ENCODE measurements around the gene FILIP1. TPM values are rescaled to one million over a fixed set of nuclear protein-coding genes. Genes with fewer than 3 reads are reported as not detected.

The FILIP1 gene
- polyA plus RNA-seq, 3 donors: not detected

DNA sequence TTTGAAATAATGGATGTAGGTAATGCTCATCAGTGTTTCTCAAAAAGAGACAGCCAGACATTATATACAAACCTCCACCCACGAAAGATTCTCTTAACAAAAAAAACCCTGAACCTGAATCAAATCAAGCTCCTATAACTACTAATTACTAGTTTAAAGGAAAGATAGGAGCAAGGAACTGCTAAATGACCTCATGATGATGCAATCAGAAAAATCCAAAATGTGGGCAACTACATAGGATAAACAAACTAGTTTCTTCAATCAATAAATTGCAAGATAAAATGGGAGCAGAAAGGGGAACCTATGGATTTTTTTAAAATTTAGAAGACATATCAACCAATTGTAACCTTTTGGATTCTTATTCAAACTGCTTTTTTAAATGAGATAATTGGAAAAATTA is 165.8 kb downstream of the FILIP1 start:
- intact Hi-C loops (cut with micrococcal nuclease): no loop called here

DNA sequence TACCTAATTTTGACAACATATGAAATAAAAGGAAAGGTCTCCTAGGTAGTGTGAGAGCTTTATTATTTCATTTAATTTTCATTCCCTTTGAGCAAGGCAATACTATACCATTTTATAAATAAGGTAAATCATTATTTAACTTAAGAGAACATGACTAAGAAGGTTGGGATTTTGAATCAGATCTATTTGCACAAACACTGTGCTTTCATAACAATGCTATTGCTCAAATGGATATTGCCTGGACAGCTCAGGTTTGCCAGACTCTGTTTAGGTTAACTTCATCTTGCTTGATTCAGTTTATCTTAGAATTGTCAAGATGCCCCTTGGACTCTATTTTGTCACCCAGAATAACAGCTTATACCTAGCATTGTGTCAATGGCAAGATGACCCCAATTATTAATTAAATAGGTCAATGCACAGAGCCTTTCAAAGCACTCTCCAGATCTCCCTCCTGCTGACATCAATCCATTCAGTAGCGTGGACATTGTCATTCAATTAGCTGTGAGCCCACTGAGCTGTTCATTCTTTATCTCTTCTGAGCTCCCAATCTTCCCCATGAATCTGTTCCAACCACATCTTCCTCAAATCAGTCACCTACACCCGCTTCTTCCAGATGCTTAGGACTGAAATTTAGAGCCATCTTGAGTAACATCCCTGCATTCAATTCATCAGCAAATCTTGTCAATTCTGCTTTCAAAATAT is 166.9 kb downstream of the FILIP1 start:
- DNase-seq: no peak
- intact Hi-C loops (cut with micrococcal nuclease): no loop called here
- Mint-ChIP-seq H3K4me1 (no peaks in the 10 kb centered on the region), H3K9me3 (peaks cover 0 to 7% (median 1%) of the 10 kb centered on the region in 7 donors), H3K27me3 (ENCODE audit: low read depth in 3 of 3) (peaks cover 2 to 3% (median 3%) of the 10 kb centered on the region in 3 donors), H3K4me3 (no peak overlapping the region), H3K27ac (no peak overlapping the region), H3K36me3 (no peaks in the 10 kb centered on the region)
- Histone ChIP-seq H4K20me1 (ENCODE audit: insufficient read depth, low read length) (no peaks in the 10 kb centered on the region), H3K9ac (ENCODE audit: insufficient read depth, low read length, poor library complexity, severe bottlenecking) (no peak overlapping the region), H3K79me2 (ENCODE audit: insufficient read depth, low read length) (no peaks in the 10 kb centered on the region), H3K4me2 (replicated peaks; ENCODE audit: extremely low read depth, low read length, poor library complexity, severe bottlenecking) (no peak overlapping the region), H3K36me3 (replicated peaks in 1 of 2; ENCODE audit: control insufficient read depth in 1 of 2, insufficient read depth in 2 of 2, low read length in 2 of 2) (no peaks in the 10 kb centered on the region), H3K4me1 (ENCODE audit: control insufficient read depth in 1 of 2, insufficient read depth in 2 of 2, low read length in 2 of 2) (no peaks in the 10 kb centered on the region), H3K4me3 (replicated peaks in 1 of 3; ENCODE audit: low read depth in 2 of 3, low read length in 3 of 3) (no peak overlapping the region), H3K27ac (ENCODE audit: low read depth in 1 of 2, low read length in 2 of 2) (no peak overlapping the region), H3K27me3 (ENCODE audit: control insufficient read depth in 2 of 2, insufficient read depth in 2 of 2, low read length in 2 of 2) (no peaks in the 10 kb centered on the region), H2AFZ (ENCODE audit: insufficient read depth, low read depth, low read length, poor library complexity, severe bottlenecking) (no peak overlapping the region), H3K9me3 (replicated peaks in 1 of 2; ENCODE audit: control insufficient read depth in 1 of 2, insufficient read depth in 1 of 2, low read length in 2 of 2) (no peaks in the 10 kb centered on the region)
- WGBS (ENCODE audit: insufficient coverage): 75% methylated on average over 2 of the region's 2 CpGs
- TF ChIP-seq CTCF (IDR thresholded peaks at IDR 0.05): no peak

More for the DNA sequence above, 165.8 kb downstream of the FILIP1 start:
- H3K4me3 Mint-ChIP-seq: no peak overlapping the region
- H3K9me3 Mint-ChIP-seq: peaks cover 0 to 5% (median 0%) of the 10 kb centered on the region in 7 donors
- peaks cover 0 to 6% (median 5%) of the 10 kb centered on the region in 3 donors for H3K27me3 Mint-ChIP-seq (ENCODE audit: low read depth in 3 of 3)
- Histone ChIP-seq H3K9ac (ENCODE audit: insufficient read depth, low read length, poor library complexity, severe bottlenecking) (no peak overlapping the region), H3K79me2 (ENCODE audit: insufficient read depth, low read length) (no peaks in the 10 kb centered on the region), H3K27me3 (ENCODE audit: control insufficient read depth in 2 of 2, insufficient read depth in 2 of 2, low read length in 2 of 2) (peaks cover 0 to 5% of the 10 kb centered on the region in 2 donors), H3K4me3 (replicated peaks in 1 of 3; ENCODE audit: low read depth in 2 of 3, low read length in 3 of 3) (no peak overlapping the region), H2AFZ (ENCODE audit: insufficient read depth, low read depth, low read length, poor library complexity, severe bottlenecking) (no peak overlapping the region), H3K36me3 (replicated peaks in 1 of 2; ENCODE audit: control insufficient read depth in 1 of 2, insufficient read depth in 2 of 2, low read length in 2 of 2) (no peaks in the 10 kb centered on the region), H4K20me1 (ENCODE audit: insufficient read depth, low read length) (no peaks in the 10 kb centered on the region), H3K9me3 (replicated peaks in 1 of 2; ENCODE audit: control insufficient read depth in 1 of 2, insufficient read depth in 1 of 2, low read length in 2 of 2) (no peaks in the 10 kb centered on the region), H3K27ac (ENCODE audit: low read depth in 1 of 2, low read length in 2 of 2) (no peak overlapping the region), H3K4me2 (replicated peaks; ENCODE audit: extremely low read depth, low read length, poor library complexity, severe bottlenecking) (no peak overlapping the region), H3K4me1 (ENCODE audit: control insufficient read depth in 1 of 2, insufficient read depth in 2 of 2, low read length in 2 of 2) (no peaks in the 10 kb centered on the region)
- TF ChIP-seq CTCF (IDR thresholded peaks at IDR 0.05): no peak
- DNase-seq: no peak
- H3K4me1 Mint-ChIP-seq: no peaks in the 10 kb centered on the region
- H3K27ac Mint-ChIP-seq: no peak overlapping the region
- no CpG with 5 or more reads among the region's 1 CpG for WGBS (ENCODE audit: insufficient coverage)
- no peaks in the 10 kb centered on the region for H3K36me3 Mint-ChIP-seq
